MV-4-11 (cell line): ENCODE measurements around the gene TARS2.

Experiments used
- DNase-seq: peaks from one replicate; lab custom pipeline; 2025; lab: John Stamatoyannopoulos, UW

Gene TARS2

DNA sequence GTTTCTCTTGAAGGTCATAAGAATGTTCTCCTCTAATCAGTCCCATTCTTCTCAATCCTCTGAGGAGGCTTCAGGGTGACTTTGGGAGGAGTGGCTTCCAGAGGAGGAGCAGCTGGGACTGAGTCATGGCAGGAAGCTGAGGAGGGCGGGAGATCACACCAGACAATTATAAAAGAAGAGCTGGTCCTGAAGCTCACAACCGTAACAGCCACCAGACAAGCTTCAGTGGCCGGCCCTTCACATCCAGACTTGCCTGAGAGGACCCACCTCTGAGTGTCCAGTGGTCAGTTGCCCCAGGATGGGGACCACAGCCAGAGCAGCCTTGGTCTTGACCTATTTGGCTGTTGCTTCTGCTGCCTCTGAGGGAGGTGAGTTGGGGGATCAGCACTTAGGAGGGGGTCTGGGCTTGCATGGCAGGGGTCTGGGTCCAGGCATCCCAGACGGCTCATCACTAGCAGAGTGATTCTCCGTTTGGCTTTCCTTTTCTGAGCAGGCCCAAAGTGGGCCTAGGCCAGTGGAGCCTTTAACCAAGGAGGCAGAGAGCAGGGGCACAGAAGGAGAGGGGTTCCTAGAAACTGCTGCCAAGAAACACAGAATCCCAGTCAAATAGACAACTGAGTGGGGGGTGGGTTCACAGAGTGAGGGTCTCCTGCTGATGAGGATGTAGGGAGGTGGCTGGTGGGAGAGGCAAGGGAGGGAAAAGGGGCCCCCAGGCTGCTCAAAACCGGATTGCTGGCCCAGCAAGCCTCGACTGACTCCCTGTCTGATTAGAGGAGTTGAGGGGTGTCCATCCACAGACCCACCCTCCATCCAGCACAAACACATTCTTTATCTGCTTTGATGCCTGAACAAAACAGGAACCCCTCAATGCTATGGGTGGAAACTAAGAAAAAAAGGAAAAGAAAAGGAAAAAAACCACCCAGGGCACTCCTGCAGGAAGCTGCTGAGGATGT is 21.0 kb downstream of the TARS2 start, which contains the start of gene ECM1:
Gene ECM1 (plus strand): TSS at position 198 of the 953 bp plus-strand sequence. CDS start 101 bp downstream, at position 299.
- DNase-seq: peak; percentile 66

DNA sequence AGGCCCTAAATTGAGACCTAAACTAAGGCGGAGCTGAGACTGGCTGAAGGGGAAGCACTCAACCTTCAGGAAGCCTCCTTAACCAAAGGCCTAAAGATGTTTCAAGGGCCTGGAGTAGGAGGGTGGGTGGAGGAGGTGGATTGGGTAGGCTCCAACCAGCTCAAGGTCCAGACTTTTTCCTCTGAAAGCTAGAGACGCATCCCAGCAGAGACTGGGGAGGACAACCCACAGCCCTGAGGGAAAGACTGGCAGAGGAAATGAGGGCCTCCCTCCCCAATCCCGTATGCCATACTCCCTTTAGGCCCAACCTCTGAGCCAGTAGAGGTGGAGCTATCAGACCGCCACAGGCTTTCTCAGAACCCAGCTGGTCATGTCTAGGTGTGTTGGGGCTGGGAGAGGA is 21.8 kb downstream of the TARS2 start:
- DNase-seq: no peak

DNA sequence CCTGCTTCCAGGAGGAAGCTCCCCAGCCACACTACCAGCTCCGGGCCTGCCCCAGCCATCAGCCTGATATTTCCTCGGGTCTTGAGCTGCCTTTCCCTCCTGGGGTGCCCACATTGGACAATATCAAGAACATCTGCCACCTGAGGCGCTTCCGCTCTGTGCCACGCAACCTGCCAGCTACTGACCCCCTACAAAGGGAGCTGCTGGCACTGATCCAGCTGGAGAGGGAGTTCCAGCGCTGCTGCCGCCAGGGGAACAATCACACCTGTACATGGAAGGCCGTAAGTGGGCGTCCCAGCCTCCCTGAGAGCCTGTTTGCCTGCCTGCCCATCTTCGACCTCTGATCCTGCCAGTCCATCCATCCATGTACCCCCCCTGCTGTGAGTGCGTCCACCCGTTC is 24.3 kb downstream of the TARS2 start:
- DNase-seq: no peak

DNA sequence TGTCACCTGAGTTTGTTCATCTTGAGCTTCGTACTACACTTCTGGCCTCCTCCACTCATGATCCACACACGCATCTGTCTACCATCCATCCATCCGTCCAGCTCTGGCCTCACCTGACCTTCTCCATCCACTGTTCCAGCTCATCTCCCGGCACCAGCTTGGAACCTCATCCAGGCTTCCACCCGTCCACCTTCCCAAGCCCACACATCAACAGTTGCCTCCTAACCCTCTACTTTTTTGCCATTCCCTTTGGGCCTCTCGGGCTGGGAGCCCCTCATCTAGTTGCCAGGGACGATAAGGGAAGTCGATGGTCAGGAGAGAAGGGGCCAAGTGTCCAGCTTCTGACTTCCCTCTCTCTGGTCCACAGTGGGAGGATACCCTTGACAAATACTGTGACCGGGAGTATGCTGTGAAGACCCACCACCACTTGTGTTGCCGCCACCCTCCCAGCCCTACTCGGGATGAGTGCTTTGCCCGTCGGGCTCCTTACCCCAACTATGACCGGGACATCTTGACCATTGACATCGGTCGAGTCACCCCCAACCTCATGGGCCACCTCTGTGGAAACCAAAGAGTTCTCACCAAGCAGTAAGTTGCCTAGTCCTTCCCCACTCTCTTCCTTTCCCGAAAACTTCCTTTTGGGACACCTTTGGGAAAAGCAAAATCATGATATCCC is 24.9 kb downstream of the TARS2 start:
- no peak for DNase-seq

DNA sequence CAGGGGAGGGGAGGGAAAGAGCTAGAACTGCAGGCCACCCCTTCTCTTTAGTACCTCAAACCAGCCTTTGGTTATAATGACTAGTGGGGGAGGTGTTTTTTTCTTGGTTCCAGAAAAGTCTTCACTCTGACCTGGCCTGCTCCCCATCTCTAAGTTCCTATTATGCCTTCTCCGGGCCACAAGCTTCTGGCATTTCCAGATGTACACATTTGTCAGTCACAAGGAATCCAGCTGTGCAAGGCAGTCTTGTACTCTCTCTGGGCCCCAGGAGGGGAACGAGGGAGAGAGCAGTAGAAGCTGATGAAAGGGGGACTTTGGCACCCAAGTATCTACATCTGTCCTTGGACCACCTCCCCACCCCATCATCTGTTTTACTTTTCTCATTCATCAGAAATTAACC is 25.6 kb downstream of the TARS2 start:
- no peak for DNase-seq

DNA sequence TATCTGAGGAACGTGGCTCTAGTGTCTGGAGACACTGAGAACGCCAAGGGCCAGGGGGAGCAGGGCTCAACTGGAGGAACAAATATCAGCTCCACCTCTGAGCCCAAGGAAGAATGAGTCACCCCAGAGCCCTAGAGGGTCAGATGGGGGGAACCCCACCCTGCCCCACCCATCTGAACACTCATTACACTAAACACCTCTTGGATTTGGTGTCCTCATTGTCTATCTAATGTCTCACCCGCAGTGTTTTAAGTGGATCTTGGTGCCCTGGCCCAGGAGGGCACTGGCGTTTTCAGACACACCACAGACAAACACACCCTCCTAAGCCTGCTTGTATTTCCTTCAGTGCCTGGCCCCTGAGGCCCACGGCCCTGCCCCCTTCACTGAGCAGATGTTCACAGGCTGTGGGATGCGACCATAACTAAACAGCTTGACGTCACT is 26.2 kb downstream of the TARS2 start:
- DNase-seq: no peak

DNA sequence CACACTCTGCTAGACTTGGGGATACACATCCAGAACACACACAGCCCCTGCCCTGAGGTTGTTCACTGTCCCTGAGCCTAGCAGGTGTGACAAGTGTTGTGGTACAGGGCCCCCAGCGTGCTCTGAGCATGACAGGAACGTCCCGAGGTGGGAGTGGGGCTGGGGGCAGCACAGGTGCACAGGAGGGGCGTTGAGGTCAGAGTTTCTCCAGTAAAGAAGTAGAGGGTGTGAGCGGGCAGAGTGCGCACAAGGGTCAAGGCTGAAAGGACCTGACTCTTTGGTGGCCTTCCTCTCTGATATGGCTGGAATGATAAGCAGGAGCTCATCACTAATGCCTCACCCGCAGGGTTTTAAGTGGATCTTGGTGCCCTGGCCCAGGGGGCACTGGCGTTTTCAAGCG is 27.0 kb downstream of the TARS2 start:
- DNase-seq: no peak

DNA sequence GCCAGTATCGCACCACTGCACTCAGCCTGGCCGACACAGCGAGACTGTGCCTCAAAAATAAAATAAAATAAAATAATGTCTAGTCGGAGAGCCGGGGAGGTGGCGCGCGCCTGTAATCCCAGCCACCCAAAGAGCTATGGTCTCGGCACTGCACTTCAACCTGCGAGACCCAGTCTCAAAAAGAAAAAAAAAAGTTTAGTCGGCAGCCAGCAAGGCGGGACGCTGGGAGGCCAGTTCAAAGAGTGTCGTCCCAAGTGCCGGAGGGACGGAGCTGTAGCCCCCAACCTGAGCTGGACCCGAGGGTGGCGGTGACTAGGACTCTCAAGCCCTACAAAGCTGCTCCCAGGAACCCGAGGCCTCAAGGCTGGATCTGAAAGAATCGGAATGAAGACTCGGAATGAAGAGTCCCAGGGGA is 27.7 kb downstream of the TARS2 start:
- DNase-seq: no peak

DNA sequence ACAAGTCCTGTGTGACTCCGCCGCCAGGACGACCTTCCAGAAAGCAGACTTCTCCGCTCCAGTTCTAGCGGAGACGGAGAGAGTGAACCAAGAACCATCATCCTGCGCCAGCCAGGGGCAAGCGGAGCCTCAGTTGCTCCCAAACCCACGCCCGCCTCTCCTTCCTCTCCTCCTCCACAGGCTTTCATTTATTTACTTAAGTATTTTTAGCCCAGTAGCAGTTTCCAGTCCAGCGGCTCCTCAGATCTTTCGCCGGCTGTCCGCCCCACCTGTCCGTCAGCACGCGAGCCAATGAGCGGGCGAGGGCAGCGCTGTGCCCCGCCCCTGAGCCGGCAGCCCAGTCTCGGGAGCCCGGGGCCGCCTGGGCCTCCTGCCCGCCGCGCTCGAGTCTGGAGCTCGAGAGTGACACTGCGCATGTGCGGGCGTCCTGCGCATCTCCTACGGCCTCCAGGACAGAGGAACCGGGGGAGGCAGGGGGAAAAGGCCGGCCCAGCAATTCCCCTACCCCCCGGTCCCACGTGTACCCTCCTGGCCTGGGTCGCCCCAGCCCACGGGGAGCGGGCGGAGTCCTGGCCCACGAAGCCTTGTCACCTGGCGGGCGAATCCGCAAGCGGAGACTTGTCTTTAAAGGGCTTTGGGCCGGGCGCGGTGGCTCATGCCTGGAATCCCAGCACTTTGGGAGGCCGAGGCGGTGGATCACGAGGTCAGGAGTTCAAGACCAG is 28.3 kb downstream of the TARS2 start, which contains the start of gene FALEC:
Gene FALEC (plus strand): TSS at position 425 of the 722 bp plus-strand sequence.
- peak; percentile 93 for DNase-seq

DNA sequence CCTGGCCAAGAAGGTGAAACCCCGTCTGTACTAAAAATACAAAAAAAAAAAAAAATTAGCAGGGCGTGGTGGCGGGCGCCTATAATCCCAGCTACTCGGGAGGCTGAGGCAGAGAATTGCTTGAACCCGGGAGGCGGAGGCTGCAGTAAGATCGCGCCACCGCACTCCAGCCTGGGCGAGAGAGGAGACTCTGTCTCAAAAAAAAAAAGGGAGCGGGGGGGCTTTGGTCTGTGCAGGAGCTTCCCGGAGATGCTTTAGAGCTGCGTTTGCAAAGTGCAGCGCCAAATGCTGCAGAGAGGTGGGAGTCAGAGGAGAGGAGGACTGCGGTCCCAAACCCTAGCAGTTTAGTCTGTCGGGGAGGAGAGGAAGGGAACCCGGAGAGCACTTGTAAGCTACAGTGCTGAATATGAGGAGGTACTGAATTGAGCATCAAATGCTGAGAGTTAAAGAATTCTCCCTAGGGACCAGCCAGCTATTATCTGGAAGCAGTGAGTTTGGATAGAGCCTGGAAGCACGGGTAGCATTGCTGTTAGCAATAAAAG is 28.9 kb downstream of the TARS2 start:
- DNase-seq: no peak

DNA sequence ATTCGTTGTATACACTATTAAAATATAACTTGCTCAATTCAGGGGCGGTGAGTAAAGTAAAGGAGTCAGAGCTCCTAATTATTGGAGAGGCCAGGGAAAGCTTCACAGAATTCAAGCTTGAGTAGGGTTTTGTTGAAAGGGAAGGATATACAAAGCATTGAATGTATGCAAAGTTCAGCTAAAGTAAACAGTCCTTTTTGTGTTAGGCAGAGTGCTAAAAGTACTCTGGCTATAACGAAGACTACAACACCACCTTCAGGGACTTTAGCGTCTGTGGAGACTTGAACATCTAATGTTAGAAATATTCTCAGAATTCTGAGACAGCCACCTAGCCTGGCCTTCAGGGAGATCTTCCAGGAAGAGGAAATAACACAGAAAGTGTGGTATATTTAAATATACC is 29.4 kb downstream of the TARS2 start:
- DNase-seq: peak; percentile 37

DNA sequence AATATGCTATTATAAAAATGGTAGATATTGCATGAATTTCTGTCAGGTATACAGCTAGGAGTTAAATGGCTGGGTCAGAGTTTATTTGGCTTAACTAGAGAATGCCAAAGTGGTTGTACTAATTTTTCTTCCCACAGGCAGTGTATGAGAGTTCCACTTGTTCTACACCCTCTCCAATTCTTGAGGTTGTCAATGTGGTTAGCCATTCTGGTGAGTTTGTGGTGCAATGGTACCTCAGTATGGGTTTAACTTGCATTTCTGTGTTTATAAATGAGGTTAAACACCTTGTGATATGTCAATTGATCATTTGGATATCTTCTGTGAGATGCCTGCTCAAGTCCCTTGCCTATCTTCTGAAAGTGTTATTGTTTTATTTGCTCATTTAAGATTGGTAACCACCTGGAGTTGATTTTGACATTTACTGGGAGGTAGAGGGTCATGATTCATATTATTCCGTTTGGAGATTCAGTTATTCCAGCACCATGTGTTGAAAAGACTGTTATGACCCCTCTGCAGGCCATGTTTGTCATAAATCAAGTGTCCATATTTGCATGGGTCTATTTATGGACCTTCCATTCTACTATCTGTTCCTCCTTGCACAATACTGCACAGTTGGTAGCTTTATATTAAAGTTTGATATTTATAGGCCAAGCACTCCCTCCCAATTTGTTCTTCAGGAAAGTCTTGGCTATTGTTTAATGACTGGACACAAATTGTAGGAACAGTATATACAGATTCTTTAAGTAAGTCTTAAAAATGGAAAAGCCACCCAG is 34.2 kb downstream of the TARS2 start:
- peak; percentile 49 for DNase-seq

DNA sequence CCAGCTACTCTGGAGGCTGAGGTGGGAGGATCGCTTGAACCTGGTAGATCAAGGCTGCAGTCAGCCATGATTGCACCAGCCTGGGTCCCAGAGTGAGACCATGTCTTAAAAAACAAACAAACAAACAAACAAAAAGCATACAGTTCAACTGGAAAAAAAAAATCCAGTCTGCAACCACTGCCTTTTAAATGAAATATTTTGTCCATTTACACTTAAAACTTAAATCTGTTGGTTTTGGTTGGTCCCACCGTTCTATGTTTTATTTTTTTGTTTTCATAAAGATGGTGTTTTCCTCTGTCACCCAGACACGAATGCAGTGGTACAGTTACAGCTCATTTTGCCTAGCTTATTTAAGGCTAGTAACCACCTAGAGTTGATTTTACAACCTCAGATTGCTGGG is 38.1 kb downstream of the TARS2 start:
- no peak for DNase-seq

DNA sequence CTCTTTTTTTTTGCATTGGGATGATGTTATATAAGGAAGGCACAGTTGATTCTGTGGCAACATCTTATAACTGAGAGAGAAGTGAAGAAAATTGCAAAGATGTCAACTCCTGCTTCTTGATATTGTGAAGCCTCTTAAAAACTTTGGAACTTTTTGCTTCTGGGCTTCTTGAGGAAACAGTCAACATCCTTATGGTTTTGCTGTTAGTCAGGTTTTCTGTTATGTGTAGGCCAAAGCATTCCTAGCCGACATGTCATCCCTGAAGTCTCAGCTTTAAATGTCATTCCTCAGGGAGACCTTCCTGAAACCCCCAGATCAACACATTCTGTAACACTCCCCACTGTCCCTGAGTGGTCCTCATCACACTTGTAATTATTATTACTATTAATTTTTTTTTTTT is 41.0 kb downstream of the TARS2 start:
- no peak for DNase-seq

DNA sequence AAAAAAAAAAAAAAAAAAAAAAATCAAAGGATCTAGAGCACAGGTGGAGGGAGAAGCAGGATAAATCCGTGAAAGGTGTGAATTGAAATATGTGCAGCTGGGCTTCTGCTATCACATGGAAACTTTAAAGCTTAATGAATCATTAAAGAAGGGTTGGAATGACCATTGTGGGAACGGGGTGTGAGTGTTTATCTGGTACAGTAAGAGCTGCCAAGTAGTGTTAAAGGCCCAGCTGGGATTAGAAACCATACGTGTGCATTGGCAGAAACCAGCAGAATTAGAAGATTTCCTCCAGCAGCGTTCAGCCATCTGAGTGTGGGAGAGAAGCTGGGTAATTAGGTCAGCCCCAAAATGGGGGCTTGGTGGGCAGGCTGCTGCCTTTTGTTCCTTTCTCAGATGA is 41.8 kb downstream of the TARS2 start:
- DNase-seq: no peak

DNA sequence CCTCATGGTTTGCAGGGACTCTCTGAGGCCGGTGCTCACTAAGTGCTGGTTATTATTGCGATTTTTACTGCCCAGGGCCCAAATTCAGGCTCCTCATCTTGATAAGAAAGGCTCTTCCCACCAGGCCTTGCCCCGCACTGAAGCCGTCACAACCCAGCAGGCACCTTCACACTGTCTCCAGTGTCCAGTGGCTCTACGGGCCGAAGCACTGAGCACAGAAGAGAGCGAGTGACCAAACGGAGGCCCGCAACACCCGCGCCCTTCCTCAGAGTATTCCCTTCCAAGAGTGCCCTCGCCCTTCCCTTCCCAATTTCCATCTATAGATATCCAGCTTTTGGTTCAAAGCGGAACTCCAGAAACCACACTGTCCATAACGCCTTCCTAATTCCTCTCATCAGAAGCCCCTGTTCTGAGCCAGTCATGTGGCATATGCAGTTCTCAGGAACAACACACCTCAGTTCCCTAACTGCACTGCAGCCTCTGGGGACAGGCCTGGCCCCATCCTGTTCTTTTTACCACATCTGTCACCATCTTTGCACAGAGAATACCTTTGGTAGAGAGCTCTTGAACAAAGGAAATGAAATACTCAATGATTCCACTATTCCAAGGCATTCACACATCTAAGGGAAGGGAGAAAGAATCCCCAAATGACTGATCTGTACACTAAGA is 43.4 kb downstream of the TARS2 start:
- no peak for DNase-seq

DNA sequence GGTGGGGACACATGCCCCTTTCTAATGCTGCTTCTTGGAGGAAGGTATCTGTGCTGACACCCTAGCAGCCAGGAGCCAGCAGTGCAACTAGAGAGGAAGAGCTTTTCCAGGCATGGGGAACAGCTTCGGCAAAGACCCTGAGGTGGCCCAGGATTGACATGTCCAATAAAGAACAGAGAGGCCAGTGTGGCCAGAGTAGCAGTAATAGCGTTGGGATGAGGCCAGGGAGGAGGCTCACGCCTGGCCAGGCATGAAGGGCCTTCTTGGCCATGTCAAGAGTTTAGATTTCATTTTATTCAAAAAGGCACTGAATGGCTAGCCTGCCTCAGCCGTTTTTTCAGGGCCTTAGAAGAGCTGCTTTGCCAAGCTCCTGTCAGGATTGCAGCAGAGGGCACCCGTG is 45.6 kb downstream of the TARS2 start:
- no peak for DNase-seq

DNA sequence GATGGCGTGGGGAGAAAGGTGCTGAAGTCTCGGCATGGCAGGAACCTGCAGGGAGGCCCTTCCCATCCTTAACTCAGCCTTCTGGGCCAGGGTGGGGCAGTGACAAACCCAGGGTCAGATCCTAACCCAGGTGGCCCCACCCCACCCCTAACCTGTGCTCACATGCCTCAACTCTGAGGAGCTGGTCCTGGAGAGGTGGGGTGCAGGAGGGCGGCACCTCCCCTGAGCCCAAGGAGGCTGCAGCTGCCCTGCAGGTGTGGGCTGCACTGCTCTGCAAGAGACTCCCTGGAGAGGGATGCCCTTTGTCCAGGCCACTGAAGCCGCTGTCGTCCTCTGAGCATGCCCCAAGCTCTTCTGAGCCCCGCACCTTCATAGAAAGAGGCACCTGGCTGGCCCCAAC is 46.8 kb downstream of the TARS2 start:
- DNase-seq: no peak

DNA sequence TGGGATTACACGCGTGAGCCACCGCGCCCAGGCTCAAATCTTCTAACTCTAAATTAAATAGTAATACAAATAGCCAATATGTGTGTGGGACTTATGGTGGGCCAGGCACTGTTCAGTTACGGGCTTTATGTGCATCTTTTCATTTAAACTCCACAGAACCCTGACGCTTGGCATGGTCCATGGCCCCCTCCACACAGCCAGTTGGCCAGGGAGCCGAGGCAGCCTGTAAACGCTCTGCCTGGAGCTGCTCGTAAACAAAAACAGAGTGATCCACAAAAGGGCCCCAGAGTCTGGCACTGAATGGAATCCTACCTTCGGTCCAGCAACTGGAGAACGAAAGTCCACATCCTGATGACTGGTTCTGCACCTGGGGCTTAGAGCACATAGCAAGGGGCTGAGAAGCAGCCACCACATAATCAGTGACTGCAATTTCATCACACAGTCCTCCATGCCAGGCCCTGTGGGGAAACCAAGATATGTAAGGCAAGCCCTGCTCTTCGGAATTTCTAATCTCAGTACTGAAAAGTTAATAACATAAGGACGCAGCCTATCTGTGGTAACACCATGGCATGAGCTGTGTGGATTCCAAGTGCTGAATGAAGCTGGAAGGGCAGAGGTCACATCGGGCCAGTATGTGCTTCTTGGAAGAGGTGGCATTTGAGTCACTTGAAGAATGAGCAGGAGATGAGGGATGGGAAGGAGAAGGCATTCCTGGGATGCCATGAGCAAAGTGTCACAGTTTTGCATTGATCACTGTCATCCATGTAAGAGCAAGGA is 48.5 kb downstream of the TARS2 start:
- DNase-seq: no peak
